SK-N-SH (cell line): ENCODE measurements around the gene SH3TC1. TPM values are rescaled to one million over a fixed set of nuclear protein-coding genes. Genes with fewer than 3 reads are reported as not detected.

Experiments used
- CTCF ChIA-PET: fragments of 300-600, 350-600 bp; formaldehyde crosslinking; extraction: SDS; loops from one replicate; lab custom pipeline; 2021; lab: Yijun Ruan, JAX
- POLR2A ChIA-PET: fragments of 350-600 bp; sonication (Branson Sonifier 250); formaldehyde crosslinking; extraction: SDS; loops from one replicate; lab custom pipeline; 2020; ENCODE audit warnings: antibody characterized with exemption, inconsistent platforms; lab: Yijun Ruan, JAX
- DNase-seq: peaks from one replicate; pipeline ENCODE4 v3.0.0; 2012
- H2AFZ ChIP-seq: fragments of 200-600 bp; sonication (generic); 2 replicates; pipeline ENCODE4 v1.8.1; 2016; ENCODE audit warnings: antibody characterized with exemption, mild to moderate bottlenecking, low read depth
- H3F3A ChIP-seq: fragments of 200-600 bp; sonication (generic); replicated peaks from 2 replicates; pipeline ENCODE3; 2016; ENCODE audit warnings: antibody characterized with exemption, mild to moderate bottlenecking; ENCODE audit not compliant: insufficient read depth
- H3K27ac ChIP-seq, 2 experiments: fragments of 200-500 bp in 1 of 2; fragments of 200-600 bp in 1 of 2; sonication (Bioruptor generic) in 1 of 2; sonication (generic), shearing (Covaris generic) in 1 of 2; 2 replicates each; pipeline versions ENCODE4 v1.5.1 to v1.6.1; 2014 to 2016; ENCODE audit warnings: low read depth in 2 of 2, inconsistent platforms in 1 of 2, low read length in 1 of 2, mild to moderate bottlenecking in 1 of 2, mixed read lengths in 1 of 2
- H3K27me3 ChIP-seq: fragments of 200-600 bp; sonication (generic), shearing (Covaris generic); 2 replicates; pipeline ENCODE4 v1.6.1; 2016; ENCODE audit warnings: mixed run types; ENCODE audit not compliant: insufficient read depth
- H3K36me3 ChIP-seq, 2 experiments: fragments of 200-500 bp in 1 of 2; fragments of 200-600 bp in 1 of 2; sonication (Bioruptor generic) in 1 of 2; sonication (generic) in 1 of 2; replicated peaks in 1 of 2; 2 replicates each; pipeline versions ENCODE3 to v1.5.1; 2014 to 2016; ENCODE audit warnings: low read length in 1 of 2, mild to moderate bottlenecking in 1 of 2; ENCODE audit not compliant: insufficient read depth in 2 of 2, control insufficient read depth in 1 of 2
- H3K4me1 ChIP-seq, 2 experiments: fragments of 200-500 bp in 1 of 2; fragments of 200-600 bp in 1 of 2; sonication (Bioruptor generic) in 1 of 2; sonication (generic), shearing (Covaris generic) in 1 of 2; 2 replicates each; pipeline versions ENCODE4 v1.5.1 to v1.6.1; 2014 to 2016; ENCODE audit warnings: low read depth in 1 of 2, low read length in 1 of 2, mixed run types in 1 of 2; ENCODE audit not compliant: insufficient read depth in 2 of 2, control insufficient read depth in 1 of 2
- H3K4me2 ChIP-seq: fragments of 200-600 bp; sonication (generic), shearing (Covaris generic); 2 replicates; pipeline ENCODE4 v1.6.1; 2017; ENCODE audit warnings: mixed run types
- H3K4me3 ChIP-seq, 2 experiments: fragments of 200-500 bp in 1 of 2; fragments of 200-600 bp in 1 of 2; sonication (Bioruptor generic) in 1 of 2; sonication (generic), shearing (Covaris generic) in 1 of 2; 2 replicates each; pipeline versions ENCODE4 v1.5.1 to v1.8.1; 2014 to 2016; ENCODE audit warnings: low read depth in 2 of 2, inconsistent platforms in 1 of 2, low read length in 1 of 2, mild to moderate bottlenecking in 1 of 2, mixed read lengths in 1 of 2, moderate library complexity in 1 of 2
- H3K79me2 ChIP-seq: fragments of 200-600 bp; sonication (generic); 2 replicates; pipeline ENCODE4 v1.8.1; 2017; ENCODE audit warnings: mild to moderate bottlenecking; ENCODE audit not compliant: insufficient read depth
- H3K9ac ChIP-seq: fragments of 200-600 bp; sonication (generic); 2 replicates; pipeline ENCODE4 v1.6.1; 2017; ENCODE audit warnings: mixed run types
- H3K9me2 ChIP-seq: fragments of 200-600 bp; sonication (generic); 2 replicates; pipeline ENCODE4 v1.6.1; 2017; ENCODE audit warnings: mixed run types
- H3K9me3 ChIP-seq: fragments of 200-600 bp; sonication (generic); 2 replicates; pipeline ENCODE4 v1.6.1; 2017; ENCODE audit warnings: mixed run types, mild to moderate bottlenecking, moderate library complexity
- H4K20me1 ChIP-seq: fragments of 200-600 bp; sonication (generic); 2 replicates; pipeline ENCODE4 v1.6.1; 2017; ENCODE audit warnings: mild to moderate bottlenecking, mixed run types; ENCODE audit not compliant: insufficient read depth
- CTCF ChIP-seq: fragments of 200-600 bp; sonication (generic); IDR thresholded peaks from 2 replicates; pipeline ENCODE4 v1.6.1; 2017; ENCODE audit warnings: antibody characterized with exemption, mild to moderate bottlenecking, moderate library complexity
- ELF1 ChIP-seq: IDR thresholded peaks from 2 replicates; pipeline ENCODE4 v1.4.0; 2012
- FOSL2 ChIP-seq: IDR thresholded peaks from 2 replicates; pipeline ENCODE4 v1.4.0; 2012; ENCODE audit warnings: low read depth, mild to moderate bottlenecking, moderate library complexity, borderline replicate concordance
- JUND ChIP-seq: IDR thresholded peaks from 2 replicates; pipeline ENCODE4 v1.4.0; 2012
- MEF2A ChIP-seq: IDR thresholded peaks from 2 replicates; pipeline ENCODE4 v1.4.0; 2012; ENCODE audit warnings: low read depth, borderline replicate concordance
- POLR2AphosphoS5 ChIP-seq: IDR thresholded peaks from 2 replicates; pipeline ENCODE4 v1.6.1; 2012; ENCODE audit warnings: low read depth, low read length
- RCOR1 ChIP-seq: fragments of 150-350 bp; IDR thresholded peaks from 2 replicates; pipeline ENCODE4 v1.6.1; 2017; ENCODE audit warnings: antibody characterized with exemption, low read length
- REST ChIP-seq: IDR thresholded peaks from 2 replicates; pipeline ENCODE4 v1.6.1; 2012; ENCODE audit warnings: mild to moderate bottlenecking, low read depth, low read length, moderate library complexity
- RFX5 ChIP-seq: IDR thresholded peaks from 2 replicates; pipeline ENCODE4 v1.6.1; 2012; ENCODE audit warnings: mild to moderate bottlenecking, improper control_type of control experiment, low read length
- RXRA ChIP-seq: IDR thresholded peaks from 2 replicates; pipeline ENCODE4 v1.4.0; 2012; ENCODE audit warnings: low read depth, mild to moderate bottlenecking, borderline replicate concordance
- SMC3 ChIP-seq: IDR thresholded peaks from 2 replicates; pipeline ENCODE4 v1.6.1; 2012; ENCODE audit warnings: low read depth, low read length, improper control_type of control experiment
- TAF1 ChIP-seq: IDR thresholded peaks from 2 replicates; pipeline ENCODE4 v1.6.1; 2012; ENCODE audit warnings: low read depth, mild to moderate bottlenecking, low read length, moderate library complexity, borderline replicate concordance
- TEAD4 ChIP-seq: IDR thresholded peaks from 2 replicates; pipeline ENCODE4 v1.4.0; 2012; ENCODE audit warnings: mild to moderate bottlenecking, borderline replicate concordance; ENCODE audit not compliant: insufficient read depth
- YY1 ChIP-seq: IDR thresholded peaks from 2 replicates; pipeline ENCODE4 v1.4.0; 2012; ENCODE audit warnings: low read depth, mild to moderate bottlenecking
- ZBTB33 ChIP-seq: IDR thresholded peaks from 2 replicates; pipeline ENCODE4 v1.4.0; 2012; ENCODE audit warnings: low read depth, borderline replicate concordance
- WGBS: methylation state at CpG from one replicate; pipeline ENCODE4 v1.1.6; 2017; ENCODE audit warnings: low lambda C conversion rate; 5-methylcytosine and 5-hydroxymethylcytosine counted together
- polyA plus RNA-seq, 3 experiments: library from polyadenylated mRNA; depleted of rRNA; stranded (reverse); fragments of >200 nt; gene quantifications; 2 replicates each; pipeline ENCODE4 v1.2.3, GENCODE V29; 2012
- TF ChIP-seq, protein P1 (sequence below): IDR thresholded peaks from 2 replicates; pipeline ENCODE4 v1.4.0; 2012; ENCODE audit warnings: low read depth

SH3TC1 gene
- polyA plus RNA-seq, 1 of the 3 experiments (the other 2 are of a cell fraction), result 2.7 TPM

- Histone ChIP-seq H3K9me2 (no peaks in the 10 kb centered on the region), H3K4me3 (no peak overlapping the region), H3K4me2 (no peak overlapping the region), H3K36me3 (no peaks in the 10 kb centered on the region), H3K79me2 (no peaks in the 10 kb centered on the region), H3K9ac (no peak overlapping the region), H3F3A (no peaks in the 10 kb centered on the region), H3K27ac (no peak overlapping the region), H4K20me1 (no peaks in the 10 kb centered on the region), H3K27me3 (no peaks in the 10 kb centered on the region), H3K4me1 (peaks cover 0 to 7% of the 10 kb centered on the region in 2 experiments; a peak in 1 of 4 replicates), H2AFZ (no peak overlapping the region), H3K9me3 (no peaks in the 10 kb centered on the region)
- WGBS, result 84% methylated on average over 22 of the region's 24 CpGs
- ChIA-PET CTCF (interaction anchor here (1.8 to 3.2 kb wide), 2 partner anchors 9 to 152 kb away, joined by 6 to 12 read pairs; no protein-coding TSS in a partner anchor), POLR2A (no interaction called here)
- no peak for DNase-seq
- TF ChIP-seq JUND (no peak), MEF2A (no peak), RCOR1 (no peak)
Observed at GRCh38 chr4:8251110-8251883, 52.2 kb downstream of the SH3TC1 start.

GRCh38 chr4:8252301-8253173 lies 53.4 kb downstream of the SH3TC1 start:
- Histone ChIP-seq H3K4me1 (peaks cover 0 to 7% of the 10 kb centered on the region in 2 experiments; a peak in 1 of 4 replicates), H3K27me3 (no peaks in the 10 kb centered on the region), H3K36me3 (no peaks in the 10 kb centered on the region), H3K9me2 (no peaks in the 10 kb centered on the region), H3K4me2 (no peak overlapping the region), H3F3A (no peaks in the 10 kb centered on the region), H3K4me3 (no peak overlapping the region), H3K27ac (no peak overlapping the region), H4K20me1 (no peaks in the 10 kb centered on the region), H2AFZ (no peak overlapping the region), H3K9me3 (no peaks in the 10 kb centered on the region), H3K9ac (no peak overlapping the region), H3K79me2 (no peaks in the 10 kb centered on the region)
- no peak for DNase-seq
- ChIA-PET CTCF (interaction anchor here (1.0 to 3.2 kb wide), 2 partner anchors 10 to 151 kb away, joined by 4 to 12 read pairs; no protein-coding TSS in a partner anchor), POLR2A (interaction anchor here (0.6 kb wide), 1 partner anchor 10 kb away, joined by 3 read pairs; no protein-coding TSS in a partner anchor)
- 70% methylated on average over 13 of the region's 23 CpGs for WGBS
- TF ChIP-seq YY1 (no peak), ELF1 (no peak), RFX5 (no peak), RXRA (no peak), CTCF (no peak), TAF1 (no peak), TEAD4 (no peak), SMC3 (no peak), ZBTB33 (no peak), POLR2AphosphoS5 (no peak), FOSL2 (no peak), REST (no peak)
- TF ChIP-seq, protein P1, sequence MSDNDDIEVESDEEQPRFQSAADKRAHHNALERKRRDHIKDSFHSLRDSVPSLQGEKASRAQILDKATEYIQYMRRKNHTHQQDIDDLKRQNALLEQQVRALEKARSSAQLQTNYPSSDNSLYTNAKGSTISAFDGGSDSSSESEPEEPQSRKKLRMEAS, result no peak
